ENCODE measurements around the gene GRIK2. TPM values are rescaled to one million over a fixed set of nuclear protein-coding genes. Genes with fewer than 3 reads are reported as not detected.

GRIK2 gene
- total and polyA plus RNA-seq, 9 donors, result 0.12 to 4.1 (median 0.89) TPM; not detected in 1

DNA sequence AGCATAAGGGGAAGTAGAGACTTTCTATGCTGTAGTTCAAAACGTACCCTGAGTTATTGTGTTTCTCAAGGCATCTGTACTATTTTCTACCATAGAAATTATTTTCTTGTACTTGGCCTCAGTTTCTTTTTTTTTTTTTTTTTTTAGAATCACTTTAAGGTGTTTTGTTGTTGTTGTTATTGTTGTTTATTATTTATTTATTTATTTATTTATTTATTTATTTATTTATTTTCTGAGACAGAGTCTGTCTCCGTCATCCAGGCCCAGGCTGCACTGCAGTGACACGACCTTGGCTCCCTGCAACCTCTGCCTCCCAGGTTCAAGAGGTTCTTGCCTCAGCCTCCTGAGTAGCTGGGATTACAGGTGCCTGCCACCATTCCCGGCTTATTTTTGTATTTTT is 179.1 kb downstream of the GRIK2 start:
- 91 to 92% (median 92%) methylated on average over 4 of the region's 4 CpGs for WGBS, 3 donors
- Histone ChIP-seq H3K9me3 (no peaks in the 10 kb centered on the region), H3K4me3 (no peak overlapping the region), H3K27ac (no peak overlapping the region), H3K27me3 (no peaks in the 10 kb centered on the region), H3K36me3 (no peaks in the 10 kb centered on the region), H3K4me1 (ENCODE audit: insufficient read depth) (no peaks in the 10 kb centered on the region)
- DNase-seq, result peak in 1 of 5 donors; percentile 3
- TF ChIP-seq, protein P1, sequence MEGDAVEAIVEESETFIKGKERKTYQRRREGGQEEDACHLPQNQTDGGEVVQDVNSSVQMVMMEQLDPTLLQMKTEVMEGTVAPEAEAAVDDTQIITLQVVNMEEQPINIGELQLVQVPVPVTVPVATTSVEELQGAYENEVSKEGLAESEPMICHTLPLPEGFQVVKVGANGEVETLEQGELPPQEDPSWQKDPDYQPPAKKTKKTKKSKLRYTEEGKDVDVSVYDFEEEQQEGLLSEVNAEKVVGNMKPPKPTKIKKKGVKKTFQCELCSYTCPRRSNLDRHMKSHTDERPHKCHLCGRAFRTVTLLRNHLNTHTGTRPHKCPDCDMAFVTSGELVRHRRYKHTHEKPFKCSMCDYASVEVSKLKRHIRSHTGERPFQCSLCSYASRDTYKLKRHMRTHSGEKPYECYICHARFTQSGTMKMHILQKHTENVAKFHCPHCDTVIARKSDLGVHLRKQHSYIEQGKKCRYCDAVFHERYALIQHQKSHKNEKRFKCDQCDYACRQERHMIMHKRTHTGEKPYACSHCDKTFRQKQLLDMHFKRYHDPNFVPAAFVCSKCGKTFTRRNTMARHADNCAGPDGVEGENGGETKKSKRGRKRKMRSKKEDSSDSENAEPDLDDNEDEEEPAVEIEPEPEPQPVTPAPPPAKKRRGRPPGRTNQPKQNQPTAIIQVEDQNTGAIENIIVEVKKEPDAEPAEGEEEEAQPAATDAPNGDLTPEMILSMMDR (IDR thresholded peaks at IDR 0.05), result no peak
- intact Hi-C loops (cut with DNase I), result no loop called here

DNA sequence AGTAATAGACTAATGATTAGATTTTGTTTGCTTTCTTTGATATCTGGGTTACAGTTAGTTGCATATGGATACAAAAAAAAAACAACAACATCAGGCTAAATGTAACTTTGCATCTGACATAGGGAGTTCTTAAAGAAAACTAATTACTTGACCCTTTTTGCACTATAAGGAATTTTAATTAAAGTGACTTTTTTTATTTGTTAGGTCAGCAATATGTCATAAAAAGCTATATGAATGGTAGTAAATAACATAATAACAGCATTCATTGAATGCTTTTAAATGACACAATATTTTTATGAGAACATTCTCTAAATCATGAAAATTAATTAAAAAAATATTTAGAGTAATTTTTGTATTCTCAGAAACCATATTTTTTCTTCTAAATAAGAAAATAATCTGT is 183.6 kb downstream of the GRIK2 start:
- Histone ChIP-seq H3K4me1 (ENCODE audit: insufficient read depth) (no peaks in the 10 kb centered on the region), H3K9me3 (no peaks in the 10 kb centered on the region), H3K4me3 (no peak overlapping the region), H3K27me3 (no peaks in the 10 kb centered on the region), H3K36me3 (no peaks in the 10 kb centered on the region), H3K27ac (no peak overlapping the region)
- no peak for TF ChIP-seq POLR2A (IDR thresholded peaks at IDR 0.05)
- TF ChIP-seq, protein P1 (IDR thresholded peaks at IDR 0.05), result no peak
- no peak for TF ChIP-seq EP300 (IDR thresholded peaks at IDR 0.05)
- intact Hi-C loops (cut with DNase I), result no loop called here
- DNase-seq, result no peak

DNA sequence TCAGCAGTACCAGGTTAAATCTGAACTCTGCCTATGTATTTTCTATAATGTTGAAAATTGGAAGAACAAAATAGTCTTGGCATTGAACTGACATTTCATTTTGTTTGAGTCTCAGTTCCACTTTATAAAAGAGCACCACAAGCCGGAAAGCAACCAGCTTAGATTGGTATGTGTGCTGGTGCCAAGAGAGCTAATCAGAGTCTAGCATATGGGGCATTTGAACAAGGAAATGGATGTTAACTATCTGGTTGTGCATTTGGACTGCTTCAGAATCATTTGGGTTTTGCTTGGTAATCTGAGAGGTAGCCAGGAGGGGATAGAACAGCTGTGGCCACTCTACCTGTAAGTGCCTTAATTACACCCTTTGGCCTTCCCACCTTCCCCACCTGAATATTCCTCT is 184.8 kb downstream of the GRIK2 start:
- intact Hi-C loops (cut with DNase I), result no loop called here
- H3K27me3 ChIP-seq, result no peaks in the 10 kb centered on the region
- H3K4me3 ChIP-seq, result no peak overlapping the region
- DNase-seq, result no peak
- no peak overlapping the region for H3K27ac ChIP-seq
- no peaks in the 10 kb centered on the region for H3K9me3 ChIP-seq
- H3K36me3 ChIP-seq, result no peaks in the 10 kb centered on the region
- H3K4me1 ChIP-seq (ENCODE audit: insufficient read depth), result no peaks in the 10 kb centered on the region
- WGBS, 3 donors, result 90 to 93% (median 92%) methylated on average over 1 of the region's 1 CpG
- TF ChIP-seq EP300 (IDR thresholded peaks at IDR 0.05) (no peak), POLR2A (IDR thresholded peaks at IDR 0.05) (no peak)
- TF ChIP-seq, protein P1 (IDR thresholded peaks at IDR 0.05), result no peak

DNA sequence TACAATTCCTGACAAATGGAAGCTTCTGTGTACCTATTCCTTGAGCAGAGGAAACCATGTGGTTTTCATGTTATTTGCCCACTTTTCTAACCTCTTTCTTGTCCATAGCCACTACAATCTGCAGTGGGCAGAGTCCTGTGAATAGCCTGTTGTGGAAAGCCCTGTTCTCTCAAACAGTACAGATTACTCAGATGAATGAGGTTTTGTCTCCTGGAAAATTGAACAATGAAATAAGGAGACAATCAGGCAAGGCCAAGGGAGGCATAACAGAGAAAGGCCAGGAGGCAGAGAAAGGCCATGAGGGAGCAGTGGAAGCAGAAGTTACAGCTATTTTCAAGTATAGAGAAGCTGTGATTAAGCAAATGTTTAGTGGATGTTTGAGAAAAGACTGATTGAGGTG is 189.3 kb downstream of the GRIK2 start:
- Histone ChIP-seq H3K4me3 (no peak overlapping the region), H3K4me1 (ENCODE audit: insufficient read depth) (no peaks in the 10 kb centered on the region), H3K27me3 (no peaks in the 10 kb centered on the region), H3K27ac (no peak overlapping the region), H3K9me3 (no peaks in the 10 kb centered on the region), H3K36me3 (no peaks in the 10 kb centered on the region)
- TF ChIP-seq EP300 (IDR thresholded peaks at IDR 0.05) (no peak), POLR2A (IDR thresholded peaks at IDR 0.05) (no peak)
- TF ChIP-seq, protein P1 (IDR thresholded peaks at IDR 0.05), result no peak
- intact Hi-C loops (cut with DNase I), result no loop called here
- DNase-seq, result no peak

DNA sequence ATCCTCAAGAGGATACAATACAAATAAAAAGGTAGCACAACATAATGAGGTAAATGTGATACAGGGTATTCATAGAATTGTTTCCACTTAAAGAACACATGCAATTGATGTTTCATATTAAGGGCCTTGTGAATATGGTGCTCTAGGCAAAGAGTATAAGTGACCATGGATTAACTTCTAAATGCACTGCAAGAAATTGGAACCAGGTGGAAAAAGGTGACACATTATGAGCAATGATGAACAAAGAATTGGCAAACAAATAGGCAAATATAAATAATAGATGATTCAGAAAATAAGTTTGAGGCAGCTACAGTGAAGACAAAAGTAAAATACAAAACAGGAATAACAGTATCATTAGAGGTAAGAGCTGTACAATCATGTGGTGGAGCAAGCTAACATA is 192.0 kb downstream of the GRIK2 start:
- no peak overlapping the region for H3K4me3 ChIP-seq
- H3K27me3 ChIP-seq, result no peaks in the 10 kb centered on the region
- no peaks in the 10 kb centered on the region for H3K9me3 ChIP-seq
- no peaks in the 10 kb centered on the region for H3K4me1 ChIP-seq (ENCODE audit: insufficient read depth)
- no peaks in the 10 kb centered on the region for H3K36me3 ChIP-seq
- DNase-seq, result no peak
- TF ChIP-seq, protein P1 (IDR thresholded peaks at IDR 0.05), result no peak
- no peak for TF ChIP-seq POLR2A (IDR thresholded peaks at IDR 0.05)
- TF ChIP-seq EP300 (IDR thresholded peaks at IDR 0.05), result no peak
- intact Hi-C loops (cut with DNase I), result no loop called here
- no peak overlapping the region for H3K27ac ChIP-seq

All from ovary (tissue), 9 donors.